Neural progenitor cell (in vitro differentiated cells): ENCODE measurements around the gene LY6G5C. TPM values are rescaled to one million over a fixed set of nuclear protein-coding genes. Genes with fewer than 3 reads are reported as not detected.

Experiments used
- DNase-seq: peaks from one replicate; pipeline ENCODE4 v3.0.0-alpha.2; 2016; ENCODE audit warnings: low spot score
- H2AFZ ChIP-seq: fragments of 200-600 bp; sonication (generic); replicated peaks from 2 replicates; pipeline ENCODE4 v1.6.1; 2016; ENCODE audit warnings: antibody characterized with exemption
- H3F3A ChIP-seq: fragments of 200-600 bp; sonication (generic); 2 replicates; pipeline ENCODE4 v1.6.1; 2016; ENCODE audit warnings: antibody characterized with exemption, low read depth
- H3K27ac ChIP-seq: fragments of 200-600 bp; sonication (generic); 2 replicates; pipeline ENCODE4 v1.5.1; 2016; ENCODE audit warnings: mild to moderate bottlenecking
- H3K27me3 ChIP-seq: fragments of 200-600 bp; sonication (generic); 2 replicates; pipeline ENCODE4 v1.6.1; 2016; ENCODE audit warnings: mild to moderate bottlenecking, moderate library complexity
- H3K36me3 ChIP-seq: fragments of 200-600 bp; sonication (generic); 2 replicates; pipeline ENCODE4 v1.5.1; 2016
- H3K4me1 ChIP-seq: fragments of 200-600 bp; sonication (generic); 2 replicates; pipeline ENCODE4 v1.6.1; 2016; ENCODE audit warnings: mixed run types
- H3K4me2 ChIP-seq: fragments of 200-600 bp; sonication (generic); 2 replicates; pipeline ENCODE4 v1.6.1; 2016
- H3K4me3 ChIP-seq: fragments of 200-600 bp; sonication (generic); 2 replicates; pipeline ENCODE4 v1.5.1; 2016
- H3K79me2 ChIP-seq: fragments of 200-600 bp; sonication (generic); 2 replicates; pipeline ENCODE4 v1.6.1; 2016; ENCODE audit warnings: low read depth
- H3K9ac ChIP-seq: fragments of 200-600 bp; sonication (generic); 2 replicates; pipeline ENCODE4 v1.6.1; 2016
- H3K9me3 ChIP-seq: fragments of 200-600 bp; sonication (generic); 2 replicates; pipeline ENCODE4 v1.5.1; 2016; ENCODE audit warnings: low read depth
- H4K20me1 ChIP-seq: fragments of 200-600 bp; sonication (generic); 2 replicates; pipeline ENCODE4 v1.6.1; 2016; ENCODE audit warnings: low read depth
- H3K27ac Mint-ChIP-seq: 3 replicates; pipeline ENCODE4 v1.8.0; 2021; ENCODE audit warnings: mixed read lengths
- H3K27me3 Mint-ChIP-seq: 2 replicates; pipeline ENCODE4 v1.8.0; 2022; ENCODE audit warnings: low read depth, mild to moderate bottlenecking, inconsistent platforms, moderate library complexity, mixed read lengths; ENCODE audit not compliant: insufficient read depth
- H3K36me3 Mint-ChIP-seq: 3 replicates; pipeline ENCODE4 v1.8.0; 2021; ENCODE audit warnings: mixed read lengths
- H3K4me1 Mint-ChIP-seq: 3 replicates; pipeline ENCODE4 v1.8.0; 2021; ENCODE audit warnings: mixed read lengths
- H3K4me3 Mint-ChIP-seq: 3 replicates; pipeline ENCODE4 v1.8.0; 2021; ENCODE audit warnings: mild to moderate bottlenecking, moderate library complexity, mixed read lengths
- H3K9me3 Mint-ChIP-seq: 3 replicates; pipeline ENCODE4 v1.8.0; 2020; ENCODE audit warnings: mixed read lengths
- EZH2 ChIP-seq: fragments of 200-600 bp; sonication (generic); IDR thresholded peaks from 2 replicates; pipeline ENCODE4 v1.6.1; 2017; ENCODE audit warnings: antibody characterized with exemption, mild to moderate bottlenecking, moderate library complexity
- EZH2phosphoT487 ChIP-seq: fragments of 200-600 bp; sonication (generic); IDR thresholded peaks from 2 replicates; pipeline ENCODE4 v1.6.1; 2017; ENCODE audit warnings: antibody characterized with exemption
- total RNA-seq: library from RNA; depleted of rRNA; stranded (reverse); fragments of >200 nt; gene quantifications from 2 replicates; pipeline ENCODE4 v1.2.3, GENCODE V29; 2015; ENCODE audit warnings: low replicate concordance
- TF ChIP-seq, protein P1 (sequence below): fragments of 200-600 bp; sonication (generic); IDR thresholded peaks from 2 replicates; pipeline ENCODE4 v1.5.1; 2017; ENCODE audit warnings: antibody characterized with exemption, mild to moderate bottlenecking

Gene LY6G5C
- total RNA-seq, 1 donor from 2014 or later = not detected

DNA sequence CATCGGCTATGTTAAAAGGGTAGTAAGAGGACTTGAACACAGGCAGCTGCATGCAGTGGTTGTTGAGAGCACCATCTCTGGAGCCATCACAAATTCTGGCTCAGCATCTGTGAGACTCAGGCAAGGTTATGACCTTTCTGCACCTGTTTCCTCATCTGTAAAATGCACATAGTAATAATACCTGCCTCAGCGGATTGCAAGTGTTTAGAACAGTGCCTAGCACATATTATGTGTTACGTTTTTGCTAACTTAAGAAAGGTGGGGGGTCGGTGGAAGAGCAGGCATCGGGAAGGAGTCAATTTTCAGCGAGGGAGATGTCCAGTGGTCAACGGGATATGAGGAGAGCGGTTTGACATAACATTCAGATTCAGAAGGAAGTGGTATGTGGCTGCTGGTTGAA lies 2.9 kb downstream of the LY6G5C start:
- H3K27me3 Mint-ChIP-seq = peaks cover 14% of the 10 kb centered on the region
- no peak overlapping the region for H3K27ac Mint-ChIP-seq
- peaks cover 2% of the 10 kb centered on the region for H3K36me3 Mint-ChIP-seq

GRCh38 chr6:31676904-31677303 lies 4.0 kb downstream of the LY6G5C start:
- Mint-ChIP-seq H3K4me3 (no peak overlapping the region), H3K36me3 (peaks cover 9% of the 10 kb centered on the region), H3K4me1 (peaks cover 14% of the 10 kb centered on the region), H3K9me3 (no peaks in the 10 kb centered on the region), H3K27me3 (peaks cover 12% of the 10 kb centered on the region), H3K27ac (no peak overlapping the region)
- Histone ChIP-seq H3K27me3 (peaks cover 12% of the 10 kb centered on the region), H3K27ac (no peak overlapping the region), H3F3A (peaks cover 11% of the 10 kb centered on the region), H3K4me3 (no peak overlapping the region), H3K4me2 (no peak overlapping the region), H2AFZ (no peak overlapping the region), H4K20me1 (no peaks in the 10 kb centered on the region), H3K9ac (no peak overlapping the region), H3K4me1 (peaks cover 4% of the 10 kb centered on the region), H3K9me3 (no peaks in the 10 kb centered on the region), H3K36me3 (no peaks in the 10 kb centered on the region), H3K79me2 (no peaks in the 10 kb centered on the region)
- no peak for DNase-seq
- TF ChIP-seq, protein P1, sequence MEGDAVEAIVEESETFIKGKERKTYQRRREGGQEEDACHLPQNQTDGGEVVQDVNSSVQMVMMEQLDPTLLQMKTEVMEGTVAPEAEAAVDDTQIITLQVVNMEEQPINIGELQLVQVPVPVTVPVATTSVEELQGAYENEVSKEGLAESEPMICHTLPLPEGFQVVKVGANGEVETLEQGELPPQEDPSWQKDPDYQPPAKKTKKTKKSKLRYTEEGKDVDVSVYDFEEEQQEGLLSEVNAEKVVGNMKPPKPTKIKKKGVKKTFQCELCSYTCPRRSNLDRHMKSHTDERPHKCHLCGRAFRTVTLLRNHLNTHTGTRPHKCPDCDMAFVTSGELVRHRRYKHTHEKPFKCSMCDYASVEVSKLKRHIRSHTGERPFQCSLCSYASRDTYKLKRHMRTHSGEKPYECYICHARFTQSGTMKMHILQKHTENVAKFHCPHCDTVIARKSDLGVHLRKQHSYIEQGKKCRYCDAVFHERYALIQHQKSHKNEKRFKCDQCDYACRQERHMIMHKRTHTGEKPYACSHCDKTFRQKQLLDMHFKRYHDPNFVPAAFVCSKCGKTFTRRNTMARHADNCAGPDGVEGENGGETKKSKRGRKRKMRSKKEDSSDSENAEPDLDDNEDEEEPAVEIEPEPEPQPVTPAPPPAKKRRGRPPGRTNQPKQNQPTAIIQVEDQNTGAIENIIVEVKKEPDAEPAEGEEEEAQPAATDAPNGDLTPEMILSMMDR = no peak
- TF ChIP-seq EZH2phosphoT487 = no peak
- no peak for TF ChIP-seq EZH2

More for the DNA sequence above, 2.9 kb downstream of the LY6G5C start:
- no peaks in the 10 kb centered on the region for H3K9me3 Mint-ChIP-seq
- Histone ChIP-seq H3F3A (peaks cover 22% of the 10 kb centered on the region), H3K9ac (no peak overlapping the region), H2AFZ (no peak overlapping the region), H3K27ac (no peak overlapping the region), H3K27me3 (peaks cover 21% of the 10 kb centered on the region), H3K36me3 (no peaks in the 10 kb centered on the region), H3K4me3 (no peak overlapping the region), H4K20me1 (no peaks in the 10 kb centered on the region), H3K9me3 (no peaks in the 10 kb centered on the region), H3K4me2 (no peak overlapping the region), H3K79me2 (no peaks in the 10 kb centered on the region), H3K4me1 (peaks cover 4% of the 10 kb centered on the region)
- DNase-seq = no peak
- H3K4me3 Mint-ChIP-seq = no peak overlapping the region
- no peak for TF ChIP-seq EZH2
- no peak for TF ChIP-seq EZH2phosphoT487
- TF ChIP-seq, protein P1 = no peak
- H3K4me1 Mint-ChIP-seq = peaks cover 18% of the 10 kb centered on the region

DNA sequence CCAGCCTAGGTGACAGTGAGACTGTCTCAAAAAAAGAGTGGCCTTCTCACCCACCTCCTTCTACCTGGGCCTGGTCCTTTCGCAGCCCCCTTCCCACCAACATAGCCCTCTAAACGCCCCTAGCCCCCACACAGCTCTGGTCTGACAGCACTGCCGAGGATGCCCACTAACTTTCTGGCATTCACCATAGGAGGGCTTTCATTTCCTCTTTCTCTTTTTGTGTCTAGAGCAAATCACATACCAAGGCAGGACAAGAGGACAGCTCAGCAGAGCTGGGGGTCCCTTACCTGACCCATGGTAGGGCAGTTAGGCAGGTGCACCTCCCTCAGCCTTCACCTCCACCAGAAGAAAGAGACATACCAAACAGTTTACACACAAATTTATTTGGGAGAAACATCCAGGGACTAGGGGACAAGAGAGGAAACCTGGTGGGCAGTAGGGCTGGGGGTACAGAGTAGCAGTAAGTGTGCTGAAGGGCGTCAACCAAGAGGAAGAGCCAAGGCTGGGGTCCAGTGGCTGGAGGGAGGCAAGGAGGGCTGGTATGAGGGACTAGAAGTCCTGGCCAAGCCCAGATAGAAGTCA lies 4.5 kb downstream of the LY6G5C start:
- H3K9me3 Mint-ChIP-seq = no peaks in the 10 kb centered on the region
- peaks cover 7% of the 10 kb centered on the region for H3K36me3 Mint-ChIP-seq
- no peak overlapping the region for H3K27ac Mint-ChIP-seq
- H2AFZ ChIP-seq = no peak overlapping the region
- H3K4me1 Mint-ChIP-seq = peaks cover 9% of the 10 kb centered on the region
- H3K27ac ChIP-seq = no peak overlapping the region
- H3K4me1 ChIP-seq = peaks cover under 1% of the 10 kb centered on the region
- TF ChIP-seq, protein P1 = no peak
- TF ChIP-seq EZH2phosphoT487 = no peak
- TF ChIP-seq EZH2 = no peak
- H3K27me3 Mint-ChIP-seq = peaks cover 8% of the 10 kb centered on the region
- no peak overlapping the region for H3K4me3 Mint-ChIP-seq
- peaks cover 6% of the 10 kb centered on the region for H3F3A ChIP-seq
- H3K9ac ChIP-seq = no peak overlapping the region
- no peak for DNase-seq
- no peak overlapping the region for H3K4me2 ChIP-seq
- H3K4me3 ChIP-seq = no peak overlapping the region
- H4K20me1 ChIP-seq = no peaks in the 10 kb centered on the region
- H3K27me3 ChIP-seq = peaks cover 7% of the 10 kb centered on the region
- no peaks in the 10 kb centered on the region for H3K79me2 ChIP-seq
- H3K36me3 ChIP-seq = no peaks in the 10 kb centered on the region
- no peaks in the 10 kb centered on the region for H3K9me3 ChIP-seq
